ENCODE measurements around the gene ATAD2B.

- TF ChIP-seq CTCF (IDR thresholded peaks at IDR 0.05): no peak
- TF ChIP-seq ZFX (IDR thresholded peaks at IDR 0.05; ENCODE audit: borderline replicate concordance): no peak
Observed at GRCh38 chr2:23756593-23757292, 170.2 kb downstream of the ATAD2B start.
